Measurements from ENCODE around the gene WDR13.

Gene WDR13

DNA sequence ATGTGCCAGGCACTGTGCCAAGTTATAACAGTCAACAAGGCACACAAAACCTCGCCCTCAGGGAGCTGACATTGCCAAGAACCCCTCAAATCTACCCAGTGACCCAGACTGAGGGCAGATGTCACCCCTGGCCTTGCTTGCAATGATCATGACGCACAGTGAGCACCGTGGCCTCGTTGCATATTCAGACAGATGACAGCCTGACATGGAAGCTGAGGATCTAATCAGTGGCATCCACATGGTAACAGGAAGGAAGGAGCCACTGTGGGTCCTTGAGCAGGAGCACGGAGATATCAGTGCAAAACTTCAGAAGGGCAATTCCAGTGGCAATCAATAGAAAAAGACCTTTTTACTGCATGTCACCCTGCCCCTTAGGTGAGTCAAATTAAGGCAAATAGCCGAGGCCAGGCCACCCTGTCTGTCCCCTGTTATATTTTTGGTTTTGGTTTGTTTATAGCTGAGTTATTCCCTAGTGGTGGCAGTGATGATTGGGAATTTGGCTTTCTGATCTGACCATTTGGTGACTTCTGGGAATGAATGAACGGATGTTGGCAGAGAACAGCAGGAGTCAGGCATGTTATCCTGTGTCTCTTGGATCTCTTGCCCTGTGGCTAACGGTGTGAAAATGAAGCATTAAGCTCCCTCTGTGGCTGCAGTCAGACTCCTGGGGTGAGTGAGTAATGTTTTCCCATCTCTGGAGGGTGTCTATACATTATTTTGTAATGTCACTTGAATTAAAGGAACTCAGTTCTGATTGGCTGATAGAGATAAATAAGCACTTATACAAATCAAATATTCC lies 20.4 kb downstream of the WDR13 start:
- TF ChIP-seq EZH2phosphoT487 (IDR thresholded peaks at IDR 0.05; ENCODE audit: borderline replicate concordance) = no peak
- TF ChIP-seq, protein P1, sequence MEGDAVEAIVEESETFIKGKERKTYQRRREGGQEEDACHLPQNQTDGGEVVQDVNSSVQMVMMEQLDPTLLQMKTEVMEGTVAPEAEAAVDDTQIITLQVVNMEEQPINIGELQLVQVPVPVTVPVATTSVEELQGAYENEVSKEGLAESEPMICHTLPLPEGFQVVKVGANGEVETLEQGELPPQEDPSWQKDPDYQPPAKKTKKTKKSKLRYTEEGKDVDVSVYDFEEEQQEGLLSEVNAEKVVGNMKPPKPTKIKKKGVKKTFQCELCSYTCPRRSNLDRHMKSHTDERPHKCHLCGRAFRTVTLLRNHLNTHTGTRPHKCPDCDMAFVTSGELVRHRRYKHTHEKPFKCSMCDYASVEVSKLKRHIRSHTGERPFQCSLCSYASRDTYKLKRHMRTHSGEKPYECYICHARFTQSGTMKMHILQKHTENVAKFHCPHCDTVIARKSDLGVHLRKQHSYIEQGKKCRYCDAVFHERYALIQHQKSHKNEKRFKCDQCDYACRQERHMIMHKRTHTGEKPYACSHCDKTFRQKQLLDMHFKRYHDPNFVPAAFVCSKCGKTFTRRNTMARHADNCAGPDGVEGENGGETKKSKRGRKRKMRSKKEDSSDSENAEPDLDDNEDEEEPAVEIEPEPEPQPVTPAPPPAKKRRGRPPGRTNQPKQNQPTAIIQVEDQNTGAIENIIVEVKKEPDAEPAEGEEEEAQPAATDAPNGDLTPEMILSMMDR (conservative IDR thresholded peaks at IDR 0.05; ENCODE audit: low read length) = no peak
- Histone ChIP-seq H3K9me3 (ENCODE audit: insufficient read depth, low read depth, low read length) (no peaks in the 10 kb centered on the region), H3K4me1 (ENCODE audit: insufficient read depth, low read length, poor library complexity, severe bottlenecking) (no peaks in the 10 kb centered on the region), H2AFZ (ENCODE audit: low read length) (no peak overlapping the region; the same call in 1 of the 2 replicates), H3K9ac (ENCODE audit: low read depth, low read length, poor library complexity, severe bottlenecking) (no peak overlapping the region), H3K9me2 (replicated peaks; ENCODE audit: low read depth, low read length) (no peaks in the 10 kb centered on the region), H3K4me2 (ENCODE audit: low read depth, low read length, poor library complexity, severe bottlenecking) (no peak overlapping the region), H3K79me2 (ENCODE audit: insufficient read depth, low read length) (no peaks in the 10 kb centered on the region), H3F3A (ENCODE audit: low read depth) (no peaks in the 10 kb centered on the region), H4K20me1 (ENCODE audit: insufficient read depth, low read length, poor library complexity, severe bottlenecking) (no peaks in the 10 kb centered on the region), H3K27me3 (ENCODE audit: insufficient read depth, low read length, poor library complexity, severe bottlenecking) (no peaks in the 10 kb centered on the region), H3K4me3 (ENCODE audit: low read length, poor library complexity, severe bottlenecking) (no peak overlapping the region), H3K36me3 (ENCODE audit: insufficient read depth, low read length) (no peaks in the 10 kb centered on the region)

DNA sequence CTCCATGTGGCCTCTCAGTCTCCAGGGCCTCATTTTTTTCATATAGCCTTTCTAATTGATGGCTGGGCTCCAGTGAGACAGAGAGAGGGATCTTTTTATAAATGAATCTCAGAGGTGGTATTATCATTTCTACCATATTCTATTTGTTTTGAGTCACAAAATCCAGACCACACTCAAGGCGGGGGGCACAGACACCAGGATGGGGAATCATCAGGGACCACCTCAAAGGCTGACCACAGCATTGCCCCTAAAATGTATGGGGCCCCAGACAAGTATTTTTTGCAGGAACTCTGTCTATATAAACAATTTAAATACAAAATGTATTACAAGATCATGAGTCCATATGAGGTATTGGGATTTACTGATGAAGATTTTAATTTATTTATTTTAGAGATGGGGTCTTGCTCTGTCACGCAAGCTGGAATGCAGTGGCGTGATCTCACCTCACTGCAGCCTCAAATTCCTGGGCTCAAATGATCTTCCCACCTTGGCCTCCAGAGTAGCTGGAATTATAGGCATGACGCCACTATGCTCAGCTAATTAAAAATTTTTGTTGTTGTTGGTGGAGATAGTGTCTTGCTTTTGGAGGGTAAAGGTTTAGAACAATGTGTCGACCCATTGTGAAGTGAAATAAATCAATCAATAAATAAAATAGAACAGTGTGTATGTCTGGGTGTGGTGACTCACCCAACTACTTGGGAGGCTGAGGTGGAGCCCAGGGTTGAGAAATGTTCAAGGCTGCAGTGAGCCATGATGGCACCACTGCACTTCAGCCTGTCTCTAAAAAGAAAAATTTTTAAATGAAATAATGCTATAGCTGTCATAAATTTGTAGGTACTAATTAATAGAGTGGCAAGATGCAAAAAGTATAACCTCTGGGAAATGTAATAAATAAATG lies 29.4 kb downstream of the WDR13 start:
- TF ChIP-seq, protein P1 (conservative IDR thresholded peaks at IDR 0.05; ENCODE audit: low read length) = no peak
- TF ChIP-seq EZH2phosphoT487 (IDR thresholded peaks at IDR 0.05; ENCODE audit: borderline replicate concordance) = no peak
- Histone ChIP-seq H3F3A (ENCODE audit: low read depth) (no peaks in the 10 kb centered on the region), H3K9me2 (replicated peaks; ENCODE audit: low read depth, low read length) (no peaks in the 10 kb centered on the region)

DNA sequence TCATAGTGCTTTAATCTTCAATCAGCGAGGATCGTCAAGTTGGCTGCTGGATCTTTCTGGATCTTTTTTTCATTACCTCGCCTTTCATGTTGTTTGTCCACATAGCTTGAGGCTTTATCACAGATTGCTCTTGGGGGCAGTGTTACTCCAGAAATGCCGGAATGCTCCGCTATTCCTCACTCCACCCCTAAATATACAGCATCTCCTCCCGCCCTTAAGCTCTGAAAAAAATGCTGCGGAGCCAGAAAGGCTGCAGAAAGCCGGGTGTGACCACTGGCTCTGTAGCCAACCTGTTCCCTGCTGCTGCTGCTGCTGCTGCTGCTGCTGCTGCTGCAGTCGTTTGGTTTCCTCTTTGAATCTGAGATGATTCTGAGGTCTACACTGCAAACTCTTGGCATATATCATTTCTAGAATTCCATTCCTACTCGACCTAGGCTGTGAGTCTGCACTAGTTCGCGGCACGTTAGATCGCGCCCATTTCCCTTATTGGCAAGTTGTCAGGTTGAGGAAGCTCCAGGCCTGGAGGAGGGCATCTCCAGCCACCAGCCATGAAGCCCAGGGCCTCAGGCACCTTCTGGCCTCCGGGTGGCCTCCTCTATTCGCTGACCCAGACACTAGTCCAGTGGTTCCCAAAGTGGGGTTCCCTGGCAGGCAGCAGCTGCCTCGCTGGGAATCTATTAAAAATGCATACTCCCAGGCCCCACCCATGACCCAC lies 34.2 kb downstream of the WDR13 start:
- H2AFZ ChIP-seq (ENCODE audit: low read length) = no peak overlapping the region
- no peaks in the 10 kb centered on the region for H3K79me2 ChIP-seq (ENCODE audit: insufficient read depth, low read length)
- no peaks in the 10 kb centered on the region for H3K9me3 ChIP-seq (ENCODE audit: insufficient read depth, low read depth, low read length)
- H3K36me3 ChIP-seq (ENCODE audit: insufficient read depth, low read length) = no peaks in the 10 kb centered on the region
- no peaks in the 10 kb centered on the region for H3K9me2 ChIP-seq (replicated peaks; ENCODE audit: low read depth, low read length)
- H3K9ac ChIP-seq (ENCODE audit: low read depth, low read length, poor library complexity, severe bottlenecking) = no peak overlapping the region
- H3K27me3 ChIP-seq (ENCODE audit: insufficient read depth, low read length, poor library complexity, severe bottlenecking) = no peaks in the 10 kb centered on the region
- H4K20me1 ChIP-seq (ENCODE audit: insufficient read depth, low read length, poor library complexity, severe bottlenecking) = no peaks in the 10 kb centered on the region
- H3K4me3 ChIP-seq (ENCODE audit: low read length, poor library complexity, severe bottlenecking) = no peak overlapping the region
- no peak for TF ChIP-seq EZH2phosphoT487 (IDR thresholded peaks at IDR 0.05; ENCODE audit: borderline replicate concordance)
- TF ChIP-seq, protein P1 (conservative IDR thresholded peaks at IDR 0.05; ENCODE audit: low read length) = peak; percentile 55
- no peaks in the 10 kb centered on the region for H3F3A ChIP-seq (ENCODE audit: low read depth)
- peaks cover 7% of the 10 kb centered on the region for H3K4me1 ChIP-seq (ENCODE audit: insufficient read depth, low read length, poor library complexity, severe bottlenecking)
- H3K4me2 ChIP-seq (ENCODE audit: low read depth, low read length, poor library complexity, severe bottlenecking) = peak overlapping the region; percentile 14

More for the DNA sequence above, 29.4 kb downstream of the WDR13 start:
- no peak overlapping the region for H3K4me3 ChIP-seq (ENCODE audit: low read length, poor library complexity, severe bottlenecking)
- no peak overlapping the region for H3K4me2 ChIP-seq (ENCODE audit: low read depth, low read length, poor library complexity, severe bottlenecking)
- no peak overlapping the region for H3K9ac ChIP-seq (ENCODE audit: low read depth, low read length, poor library complexity, severe bottlenecking)
- no peaks in the 10 kb centered on the region for H3K27me3 ChIP-seq (ENCODE audit: insufficient read depth, low read length, poor library complexity, severe bottlenecking)
- no peaks in the 10 kb centered on the region for H3K79me2 ChIP-seq (ENCODE audit: insufficient read depth, low read length)
- H3K36me3 ChIP-seq (ENCODE audit: insufficient read depth, low read length) = no peaks in the 10 kb centered on the region
- no peaks in the 10 kb centered on the region for H3K4me1 ChIP-seq (ENCODE audit: insufficient read depth, low read length, poor library complexity, severe bottlenecking)
- no peaks in the 10 kb centered on the region for H3K9me3 ChIP-seq (ENCODE audit: insufficient read depth, low read depth, low read length)
- no peak overlapping the region for H2AFZ ChIP-seq (ENCODE audit: low read length)
- no peaks in the 10 kb centered on the region for H4K20me1 ChIP-seq (ENCODE audit: insufficient read depth, low read length, poor library complexity, severe bottlenecking)

All from Loucy (cell line).